GM12878 (cell line): ENCODE data around the gene AVL9. TPM values are rescaled to one million over a fixed set of nuclear protein-coding genes. Genes with fewer than 3 reads are reported as not detected.
"Not testable (repeated sequence)": the region's sequence is repeated elsewhere in the genome, so short reads cannot be mapped to it uniquely, and the experiment has no call there.

ENCODE experiments used
- ATAC-seq: fragments of 200-7000 bp; cut with Tn5 transposase; 3 replicates; pipeline ENCODE4 v1.9.1; 2020; ENCODE audit warnings: mild to moderate bottlenecking, moderate library complexity
- BruUV-seq: library from RNA; stranded (reverse); fragments of 400-500 nt; replicated peaks from 2 replicates; lab custom pipeline; 2021; lab: Mats Ljungman, UMichigan
- CTCF ChIA-PET: fragments of 300-600 bp; sonication (Branson Sonifier 250); formaldehyde crosslinking; extraction: SDS; loops from one replicate; lab custom pipeline; 2021; ENCODE audit warnings: inconsistent platforms; lab: Yijun Ruan, JAX
- POLR2A ChIA-PET: fragments of 350-600 bp; formaldehyde crosslinking; extraction: SDS; loops from one replicate; lab custom pipeline; 2021; ENCODE audit warnings: inconsistent platforms; lab: Charles Lee
- RAD21 ChIA-PET: fragments of 300-600 bp; sonication (Branson Sonifier 250); formaldehyde crosslinking; loops from one replicate; lab custom pipeline; 2023; ENCODE audit warnings: antibody characterized with exemption; ENCODE audit not compliant: unreplicated experiment; lab: Charles Lee
- SMC1A ChIA-PET: fragments of 300-600 bp; sonication (Branson Sonifier 250); formaldehyde crosslinking; loops from one replicate; lab custom pipeline; 2023; ENCODE audit not compliant: unreplicated experiment, uncharacterized antibody; lab: Charles Lee
- DNase-seq: peaks from one replicate; pipeline ENCODE4 v3.0.0-alpha.2; 2011; ENCODE audit warnings: low read depth, low spot score
- FAIRE-seq: peaks from 3 replicates; lab custom pipeline; 2011; peaks lifted over from hg19 to GRCh38; lab: Jason Lieb, UNC
- H2AFZ ChIP-seq: 2 replicates; pipeline ENCODE4 v1.6.0; 2011; ENCODE audit warnings: low read depth, low read length, control low read depth; ENCODE audit not compliant: control insufficient read depth
- H3K27ac ChIP-seq: 2 replicates; pipeline ENCODE4 v1.5.1; 2011; ENCODE audit warnings: control low read depth; ENCODE audit not compliant: control insufficient read depth, insufficient read depth
- H3K27me3 ChIP-seq, 2 experiments: replicated peaks in 1 of 2; 2 replicates each; pipeline versions ENCODE4 v1.6.0 to v1.6.1; 2011; ENCODE audit warnings: low read length in 1 of 2; ENCODE audit not compliant: control insufficient read depth in 2 of 2, insufficient read depth in 2 of 2
- H3K36me3 ChIP-seq, 2 experiments: 2 replicates each; pipeline ENCODE4 v1.5.1; 2011; ENCODE audit warnings: low read length in 1 of 2; ENCODE audit not compliant: control insufficient read depth in 2 of 2, insufficient read depth in 2 of 2
- H3K4me1 ChIP-seq: 2 replicates; pipeline ENCODE4 v1.6.1; 2011; ENCODE audit warnings: mild to moderate bottlenecking, low read length, moderate library complexity, mixed read lengths; ENCODE audit not compliant: control insufficient read depth, insufficient read depth
- H3K4me2 ChIP-seq: 2 replicates; pipeline ENCODE4 v1.6.0; 2011; ENCODE audit warnings: control low read depth; ENCODE audit not compliant: control insufficient read depth, insufficient read depth
- H3K4me3 ChIP-seq: fragments of 200-600 bp; sonication (generic); 2 replicates; pipeline ENCODE4 v1.5.1; 2016
- H3K79me2 ChIP-seq: 2 replicates; pipeline ENCODE4 v1.6.0; 2011; ENCODE audit warnings: low read length; ENCODE audit not compliant: control insufficient read depth, insufficient read depth
- H3K9ac ChIP-seq: 2 replicates; pipeline ENCODE4 v1.8.0; 2011; ENCODE audit warnings: low read length, control low read depth, mixed read lengths; ENCODE audit not compliant: control insufficient read depth, insufficient read depth
- H3K9me3 ChIP-seq: replicated peaks from 3 replicates; pipeline ENCODE4 v1.5.1; 2011; ENCODE audit warnings: mild to moderate bottlenecking, low read length; ENCODE audit not compliant: control insufficient read depth, insufficient read depth
- H4K20me1 ChIP-seq: 2 replicates; pipeline ENCODE4 v1.6.0; 2011; ENCODE audit not compliant: control insufficient read depth, insufficient read depth
- ATF3 ChIP-seq: IDR thresholded peaks from 2 replicates; pipeline ENCODE4 v1.6.1; 2011; ENCODE audit warnings: low read depth, mild to moderate bottlenecking, low read length, moderate library complexity, borderline replicate concordance; ENCODE audit errors: extremely low read depth
- E2F8 ChIP-seq: fragments of 450-650 bp; IDR thresholded peaks from 2 replicates; pipeline ENCODE4 v1.6.1; 2018; ENCODE audit warnings: mild to moderate bottlenecking, low read depth, moderate library complexity; ENCODE audit not compliant: partially characterized antibody
- GABPA ChIP-seq: IDR thresholded peaks from 2 replicates; pipeline ENCODE4 v1.6.1; 2014; ENCODE audit warnings: antibody characterized with exemption, low read depth, mild to moderate bottlenecking, inconsistent platforms
- IRF5 ChIP-seq: fragments of 450-650 bp; IDR thresholded peaks from 2 replicates; pipeline ENCODE4 v1.6.1; 2017; ENCODE audit warnings: borderline replicate concordance
- NFIC ChIP-seq: IDR thresholded peaks from 2 replicates; pipeline ENCODE4 v1.6.1; 2012; ENCODE audit warnings: low read depth, mild to moderate bottlenecking, inconsistent platforms, low read length, moderate library complexity
- NFYB ChIP-seq: IDR thresholded peaks from 2 replicates; pipeline ENCODE4 v1.6.1; 2011; ENCODE audit warnings: low read depth, mild to moderate bottlenecking, low read length, improper control_type of control experiment, moderate library complexity; ENCODE audit not compliant: insufficient read depth
- PML ChIP-seq: IDR thresholded peaks from 2 replicates; pipeline ENCODE4 v1.6.1; 2012; ENCODE audit warnings: low read length, inconsistent platforms
- SIN3A ChIP-seq: IDR thresholded peaks from 2 replicates; pipeline ENCODE4 v1.6.1; 2012; ENCODE audit warnings: low read depth, low read length, improper control_type of control experiment
- SP1 ChIP-seq: IDR thresholded peaks from one replicate; pipeline ENCODE4 v1.6.1; 2011; ENCODE audit warnings: low read depth, low read length
- SREBF1 ChIP-seq: IDR thresholded peaks from 2 replicates; pipeline ENCODE4 v1.6.1; 2012; ENCODE audit warnings: mild to moderate bottlenecking, low read length
- USF2 ChIP-seq: IDR thresholded peaks from 2 replicates; pipeline ENCODE4 v1.6.1; 2011; ENCODE audit warnings: low read depth, low read length, improper control_type of control experiment, borderline replicate concordance
- ZNF207 ChIP-seq: fragments of 450-650 bp; IDR thresholded peaks from 2 replicates; pipeline ENCODE4 v1.6.1; 2014; ENCODE audit warnings: antibody characterized with exemption, mild to moderate bottlenecking, borderline replicate concordance
- WGBS: methylation state at CpG from one replicate; pipeline ENCODE4 v1.1.6; 2016; ENCODE audit warnings: low lambda C conversion rate; ENCODE audit not compliant: insufficient replicate concordance, insufficient coverage; ENCODE audit errors: missing lambda C conversion rate; 5-methylcytosine and 5-hydroxymethylcytosine counted together
- in situ Hi-C: fragments of 300-500 bp; cut with MboI; formaldehyde crosslinking; loops from 9 replicates; pipeline ENCODE4 v1.14.3; 2018; ENCODE audit warnings: mixed read lengths
- intact Hi-C: fragments of 100-400 bp; cut with micrococcal nuclease; formaldehyde crosslinking; loops from one replicate; pipeline ENCODE4 v1.14.2; 2022; ENCODE audit not compliant: unreplicated experiment
- polyA plus RNA-seq, 11 experiments: library from polyadenylated mRNA; depleted of rRNA in 4 of 11; unstranded in 6 of 11; stranded (reverse) in 5 of 11; fragments of >200 nt; fragmentation: Nextera tagmentation in 4 of 11; fragmentation: Illumina TruSeq in 1 of 11; extraction: Ambion mirVana in 4 of 11; extraction: Trizol in 1 of 11; gene quantifications; 1 replicate in 1 of 11; 2 replicates in 10 of 11; pipeline versions ENCODE4 v1.2.1 to v1.2.3, GENCODE V29; 2011 to 2016; ENCODE audit warnings: inconsistent platforms in 2 of 11, missing spikeins in 2 of 11, low read depth in 1 of 11
- total RNA-seq, 4 experiments: library from RNA; depleted of rRNA in 3 of 4; stranded (reverse); fragments of >200 nt in 3 of 4; fragmentation: Illumina TruSeq in 1 of 4; extraction: Trizol in 1 of 4; gene quantifications; 2 replicates each; pipeline versions ENCODE4 v1.2.1 to v1.2.3, GENCODE V29; 2013 to 2021

Gene AVL9
- total and polyA plus RNA-seq, 10 of the 15 experiments (the other 5 are each of a cell fraction or from before 2014, with no cell fraction given): 4.5 to 41.6 (median 20.1) TPM

GRCh38 chr7:32602470-32602869 is 107.2 kb downstream of the AVL9 start:
- Histone ChIP-seq H4K20me1 (no peaks in the 10 kb centered on the region), H3K9ac (no peak overlapping the region), H3K9me3 (no peaks in the 10 kb centered on the region), H3K4me2 (no peak overlapping the region), H3K4me3 (no peak overlapping the region), H3K4me1 (no peaks in the 10 kb centered on the region), H3K27ac (no peak overlapping the region), H3K36me3 (no peaks in the 10 kb centered on the region), H2AFZ (no peak overlapping the region), H3K27me3 (no peaks in the 10 kb centered on the region), H3K79me2 (no peaks in the 10 kb centered on the region)
- DNase-seq (no peak), ATAC-seq (no peak), FAIRE-seq (no peak)
- in situ Hi-C loops: no loop called here
- RAD21 ChIA-PET: no interaction called here
- CTCF ChIA-PET: interaction anchor here (0.7 to 0.8 kb wide), 2 partner anchors 9 to 916 kb away, joined by 3 to 4 read pairs; no protein-coding TSS in a partner anchor
- intact Hi-C loops: no loop called here
- no TSS peak for BruUV-seq
- TF ChIP-seq NFYB (no peak), SREBF1 (no peak), GABPA (no peak), NFIC (no peak), USF2 (no peak), IRF5 (no peak), SIN3A (no peak), E2F8 (no peak), SP1 (no peak), ZNF207 (no peak), PML (no peak), ATF3 (no peak)
- SMC1A ChIA-PET: no interaction called here
- POLR2A ChIA-PET: no interaction called here
- whole genome bisulfite sequencing: no CpG with 5 or more reads among the region's 2 CpGs

GRCh38 chr7:32603492-32603891 is 108.2 kb downstream of the AVL9 start:
- 93% methylated on average over 3 of the region's 3 CpGs for WGBS
- CTCF ChIA-PET, H3K4me2 ChIP-seq, H3K9ac ChIP-seq, BruUV-seq, H3K27ac ChIP-seq, H2AFZ ChIP-seq, DNase-seq, SMC1A ChIA-PET, RAD21 ChIA-PET, H3K27me3 ChIP-seq, POLR2A ChIA-PET, H3K4me1 ChIP-seq, ATAC-seq, H3K36me3 ChIP-seq, H3K9me3 ChIP-seq, H3K79me2 ChIP-seq, intact Hi-C loops, FAIRE-seq, in situ Hi-C loops, H4K20me1 ChIP-seq, H3K4me3 ChIP-seq: not testable (repeated sequence)
